H1 (cell line): Measurements from ENCODE around the gene ARHGAP15.

Experiments used
- CBX5 ChIP-seq: fragments of 300-800, 300-1000 bp; sonication (generic); IDR thresholded peaks from 2 replicates; pipeline ENCODE4 v1.7.1; 2016; ENCODE audit warnings: antibody characterized with exemption, low read length, low read depth
- CHD1 ChIP-seq: IDR thresholded peaks from 2 replicates; pipeline ENCODE4 v1.6.1; 2012; ENCODE audit warnings: low read depth, low read length, improper control_type of control experiment
- EGR1 ChIP-seq: IDR thresholded peaks from 2 replicates; pipeline ENCODE4 v1.6.1; 2011; ENCODE audit warnings: low read depth, low read length, borderline replicate concordance
- EP300 ChIP-seq, 2 experiments: IDR thresholded peaks; 1 replicate in 1 of 2; 2 replicates in 1 of 2; pipeline ENCODE4 v1.6.1; 2011 to 2012; ENCODE audit warnings: low read depth in 2 of 2, low read length in 2 of 2, mild to moderate bottlenecking in 2 of 2, borderline replicate concordance in 1 of 2, inconsistent platforms in 1 of 2, moderate library complexity in 1 of 2
- EZH2 ChIP-seq: fragments of 200-600 bp; sonication (generic); IDR thresholded peaks from 2 replicates; pipeline ENCODE4 v1.7.1; 2012; ENCODE audit warnings: low read depth, mild to moderate bottlenecking, moderate library complexity, low read length, inconsistent platforms; ENCODE audit not compliant: severe bottlenecking
- MAFK ChIP-seq: IDR thresholded peaks from 2 replicates; pipeline ENCODE4 v1.6.1; 2012; ENCODE audit warnings: low read depth, mild to moderate bottlenecking, improper control_type of control experiment, low read length
- POLR2A ChIP-seq, 2 experiments: IDR thresholded peaks; 1 replicate in 1 of 2; 2 replicates in 1 of 2; pipeline ENCODE4 v1.6.1; 2011; ENCODE audit warnings: low read depth in 2 of 2, low read length in 2 of 2, mild to moderate bottlenecking in 2 of 2; ENCODE audit errors: control extremely low read depth in 1 of 2
- SP2 ChIP-seq: IDR thresholded peaks from 2 replicates; pipeline ENCODE4 v1.6.1; 2012; ENCODE audit warnings: mild to moderate bottlenecking, low read length, inconsistent platforms
- SUZ12 ChIP-seq: fragments of 200-600 bp; sonication (generic); IDR thresholded peaks from 2 replicates; pipeline ENCODE4 v1.6.1; 2012; ENCODE audit warnings: mild to moderate bottlenecking, inconsistent platforms, low read length, moderate library complexity, mixed read lengths
- TAF1 ChIP-seq: IDR thresholded peaks from 2 replicates; pipeline ENCODE4 v1.6.1; 2011; ENCODE audit warnings: mild to moderate bottlenecking, low read depth, low read length
- TEAD4 ChIP-seq: IDR thresholded peaks from 2 replicates; pipeline ENCODE4 v1.6.1; 2012; ENCODE audit warnings: low read depth, low read length, inconsistent platforms, mixed read lengths
- USF2 ChIP-seq: IDR thresholded peaks from 2 replicates; pipeline ENCODE4 v1.6.1; 2011; ENCODE audit warnings: low read length, improper control_type of control experiment
- TF ChIP-seq, protein P1 (sequence below), 3 experiments: IDR thresholded peaks; 1 replicate in 2 of 3; 2 replicates in 1 of 3; pipeline versions ENCODE4 v1.5.1 to v1.6.1; 2011; ENCODE audit warnings: low read length in 3 of 3, mild to moderate bottlenecking in 3 of 3, inconsistent platforms in 2 of 3, low read depth in 1 of 3, moderate library complexity in 1 of 3; ENCODE audit not compliant: insufficient read depth in 1 of 3; ENCODE audit errors: control extremely low read depth in 1 of 3
- TF ChIP-seq, protein P2 (sequence below): IDR thresholded peaks from 2 replicates; pipeline ENCODE4 v1.6.1; 2011; ENCODE audit warnings: low read depth, mild to moderate bottlenecking, low read length; ENCODE audit not compliant: insufficient read depth

GRCh38 chr2:143685421-143686078, 556.3 kb downstream of the ARHGAP15 start:
- TF ChIP-seq CHD1 = no peak
- no peak for TF ChIP-seq USF2
- no peak for TF ChIP-seq POLR2A (IDR thresholded peaks at IDR 0.05; ENCODE audit: control extremely low read depth in 1 of 2, low read depth in 2 of 2, low read length in 2 of 2)
- TF ChIP-seq SP2 = no peak
- TF ChIP-seq TAF1 = no peak
- TF ChIP-seq TEAD4 = no peak
- no peak for TF ChIP-seq EZH2
- no peak for TF ChIP-seq SUZ12
- TF ChIP-seq, protein P1, sequence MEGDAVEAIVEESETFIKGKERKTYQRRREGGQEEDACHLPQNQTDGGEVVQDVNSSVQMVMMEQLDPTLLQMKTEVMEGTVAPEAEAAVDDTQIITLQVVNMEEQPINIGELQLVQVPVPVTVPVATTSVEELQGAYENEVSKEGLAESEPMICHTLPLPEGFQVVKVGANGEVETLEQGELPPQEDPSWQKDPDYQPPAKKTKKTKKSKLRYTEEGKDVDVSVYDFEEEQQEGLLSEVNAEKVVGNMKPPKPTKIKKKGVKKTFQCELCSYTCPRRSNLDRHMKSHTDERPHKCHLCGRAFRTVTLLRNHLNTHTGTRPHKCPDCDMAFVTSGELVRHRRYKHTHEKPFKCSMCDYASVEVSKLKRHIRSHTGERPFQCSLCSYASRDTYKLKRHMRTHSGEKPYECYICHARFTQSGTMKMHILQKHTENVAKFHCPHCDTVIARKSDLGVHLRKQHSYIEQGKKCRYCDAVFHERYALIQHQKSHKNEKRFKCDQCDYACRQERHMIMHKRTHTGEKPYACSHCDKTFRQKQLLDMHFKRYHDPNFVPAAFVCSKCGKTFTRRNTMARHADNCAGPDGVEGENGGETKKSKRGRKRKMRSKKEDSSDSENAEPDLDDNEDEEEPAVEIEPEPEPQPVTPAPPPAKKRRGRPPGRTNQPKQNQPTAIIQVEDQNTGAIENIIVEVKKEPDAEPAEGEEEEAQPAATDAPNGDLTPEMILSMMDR (IDR thresholded peaks at IDR 0.05; ENCODE audit: control extremely low read depth in 1 of 3, insufficient read depth in 1 of 3, low read depth in 1 of 3, low read length in 3 of 3) = no peak
- TF ChIP-seq, protein P2, sequence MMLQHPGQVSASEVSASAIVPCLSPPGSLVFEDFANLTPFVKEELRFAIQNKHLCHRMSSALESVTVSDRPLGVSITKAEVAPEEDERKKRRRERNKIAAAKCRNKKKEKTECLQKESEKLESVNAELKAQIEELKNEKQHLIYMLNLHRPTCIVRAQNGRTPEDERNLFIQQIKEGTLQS = no peak
- no peak for TF ChIP-seq MAFK
- TF ChIP-seq CBX5 = no peak
- TF ChIP-seq EP300 (IDR thresholded peaks at IDR 0.05; ENCODE audit: borderline replicate concordance in 1 of 2, low read depth in 2 of 2, low read length in 2 of 2) = no peak
- TF ChIP-seq EGR1 = no peak
